GM19463 (cell line): ENCODE data around the gene AKR1C1.
"Not testable (repeated sequence)": the region's sequence is repeated elsewhere in the genome, so short reads cannot be mapped to it uniquely, and the experiment has no call there.

Experiments
- ATAC-seq: cut with Tn5 transposase; IDR thresholded peaks from one replicate; pipeline ENCODE4 v1.9.1; 2021; ENCODE audit warnings: mild to moderate bottlenecking, moderate library complexity; ENCODE audit not compliant: unreplicated experiment

The AKR1C1 gene

GRCh38 chr10:4981722-4982471, 18.7 kb downstream of the AKR1C1 start:
- no peak for ATAC-seq

DNA sequence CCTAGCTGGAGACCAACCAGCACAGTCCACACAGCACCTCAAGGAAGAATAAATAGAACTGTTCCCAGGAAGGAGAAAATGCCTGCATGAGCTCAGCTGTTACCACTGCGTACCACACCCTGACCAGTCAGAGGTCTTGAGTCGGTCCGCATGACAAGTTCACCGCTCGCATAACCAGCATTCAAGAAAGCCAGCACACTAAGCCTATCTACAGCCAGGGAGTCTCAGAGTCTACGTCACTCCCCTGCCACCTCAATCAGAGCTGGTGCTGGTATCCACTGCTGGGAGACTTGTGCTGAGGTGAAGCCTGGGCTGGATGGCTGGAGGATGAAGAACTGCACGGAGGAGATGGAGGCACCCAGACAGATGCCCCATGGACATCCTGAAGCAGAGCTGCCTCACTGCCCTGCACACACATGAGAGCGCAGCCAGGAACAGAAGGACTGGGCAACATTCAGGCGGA, 19.6 kb downstream of the AKR1C1 start:
- no peak for ATAC-seq

DNA sequence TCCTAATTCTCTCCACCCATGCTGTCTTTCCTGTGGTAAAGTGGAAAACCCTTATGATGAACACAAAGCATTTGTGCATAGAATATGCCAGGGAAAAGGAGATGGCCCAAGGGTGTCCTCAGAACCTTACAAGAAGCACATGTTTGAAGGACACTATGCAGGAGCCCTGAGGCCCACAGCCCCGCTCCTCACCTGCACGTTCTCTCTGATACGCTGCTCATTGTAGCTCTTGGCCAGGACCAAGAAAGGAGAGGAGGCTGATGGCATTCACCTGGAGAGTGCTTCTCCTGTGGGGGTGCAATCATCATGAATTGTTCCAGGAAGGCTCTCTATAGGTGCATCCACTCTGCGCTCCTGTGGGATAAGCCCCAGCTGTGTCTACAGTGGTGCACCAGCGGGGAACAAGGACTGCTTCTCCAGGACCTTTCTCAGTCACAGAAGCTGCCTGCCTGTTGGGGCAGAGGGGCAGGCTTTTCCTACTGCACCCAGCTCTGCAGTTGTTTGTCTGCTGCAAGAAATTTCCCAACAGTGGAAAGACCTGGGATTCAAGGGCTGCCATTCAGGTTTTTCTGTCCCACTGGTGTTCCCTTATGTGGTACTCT, 20.5 kb downstream of the AKR1C1 start:
- no peak for ATAC-seq

- no peak for ATAC-seq
Measured at GRCh38 chr10:4984223-4984622, 21.0 kb downstream of the AKR1C1 start.

DNA sequence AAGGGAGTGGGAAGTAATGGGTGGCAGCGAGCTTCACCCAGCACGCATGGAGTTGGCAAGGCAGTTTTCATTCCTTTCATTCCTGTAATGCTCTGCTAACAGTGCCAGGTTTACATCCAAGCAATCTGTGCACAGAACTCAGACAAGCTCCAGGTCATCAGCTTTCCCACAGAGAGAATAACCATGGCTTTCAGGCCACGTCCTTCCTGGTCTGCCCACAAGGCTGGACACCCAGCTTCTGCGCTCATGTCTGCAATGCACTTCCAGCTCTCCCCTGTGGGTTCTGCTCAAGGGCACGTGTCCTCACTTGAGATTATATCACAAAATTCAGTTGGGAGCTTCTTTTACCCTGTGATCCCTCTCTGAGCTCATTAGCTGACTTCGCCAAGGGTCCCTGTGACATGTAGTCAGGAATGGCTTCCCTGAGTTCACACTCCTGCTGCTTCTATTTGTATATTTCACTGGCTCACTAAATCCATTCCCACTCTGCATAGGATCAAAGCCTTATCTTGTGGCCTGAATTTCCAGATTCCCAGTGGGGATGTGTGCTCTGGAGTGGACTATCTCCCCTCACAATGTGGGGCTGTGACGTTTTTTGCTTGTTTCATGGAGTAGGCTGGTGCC, 21.9 kb downstream of the AKR1C1 start:
- ATAC-seq, result no peak

- not testable (repeated sequence) for ATAC-seq
Measured at GRCh38 chr10:4988000-4988641, 24.9 kb downstream of the AKR1C1 start.

DNA sequence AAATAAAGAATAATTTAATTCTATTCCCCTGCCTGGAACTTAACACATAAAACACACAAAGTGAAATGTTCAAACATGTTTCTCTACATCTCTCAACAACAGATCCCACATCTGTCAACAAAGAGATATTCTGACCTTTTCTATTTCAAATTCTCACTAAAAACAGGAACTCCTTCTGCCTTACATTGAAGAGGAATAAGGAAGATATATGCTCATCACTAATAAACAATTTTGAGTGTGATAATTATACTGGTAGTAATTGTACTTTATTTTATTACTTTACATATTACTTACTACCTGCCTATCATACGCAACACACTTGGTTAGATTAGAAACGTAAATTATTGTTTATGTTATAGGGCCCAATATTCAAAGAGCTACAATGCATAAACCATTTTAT, 27.0 kb downstream of the AKR1C1 start:
- no peak for ATAC-seq

- ATAC-seq, result not testable (repeated sequence)
Measured at GRCh38 chr10:4991463-4991862, 28.2 kb downstream of the AKR1C1 start.

DNA sequence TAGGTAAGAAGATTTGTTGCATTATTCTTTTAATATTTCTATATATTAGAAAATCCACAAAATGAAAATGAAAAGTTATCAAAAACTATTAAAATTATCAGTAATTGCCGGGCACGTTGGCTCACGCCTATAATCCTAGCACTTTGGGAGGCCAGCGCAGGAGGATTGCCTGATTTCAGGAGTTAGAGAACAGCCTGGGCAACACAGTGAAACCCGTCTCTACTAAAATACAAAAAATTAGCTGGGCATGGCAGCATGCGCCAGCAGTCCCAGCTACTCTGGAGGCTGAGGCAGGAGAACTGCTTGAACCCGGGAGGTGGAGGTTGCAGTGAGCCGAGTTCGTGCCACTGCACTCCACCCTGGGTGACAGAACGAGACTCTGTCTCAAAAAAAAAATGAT, 29.3 kb downstream of the AKR1C1 start:
- ATAC-seq, result not testable (repeated sequence)

- ATAC-seq, result not testable (repeated sequence)
Measured at GRCh38 chr10:4994260-4994659, 31.0 kb downstream of the AKR1C1 start.

DNA sequence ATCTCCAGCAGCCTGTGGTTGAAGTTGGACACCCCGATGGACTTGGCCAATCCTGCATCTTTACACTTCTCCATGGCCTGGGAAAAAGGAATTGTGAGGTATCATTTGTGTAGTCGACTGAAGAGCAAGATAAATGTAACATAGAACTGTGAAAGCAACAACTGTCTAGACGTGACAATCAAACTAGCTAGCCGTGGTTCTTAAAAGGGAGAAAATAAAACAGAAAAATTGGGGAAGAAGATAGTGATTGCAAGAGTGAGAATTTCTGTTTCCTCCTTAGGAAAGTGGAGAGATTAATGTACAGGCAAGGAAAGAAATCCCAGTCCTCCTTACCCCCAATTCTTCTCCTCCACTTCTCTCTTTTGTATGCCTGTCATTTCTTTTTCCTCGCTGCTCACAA, 35.5 kb downstream of the AKR1C1 start:
- ATAC-seq, result no peak

GRCh38 chr10:5002013-5002727, 39.0 kb downstream of the AKR1C1 start:
- no peak for ATAC-seq

DNA sequence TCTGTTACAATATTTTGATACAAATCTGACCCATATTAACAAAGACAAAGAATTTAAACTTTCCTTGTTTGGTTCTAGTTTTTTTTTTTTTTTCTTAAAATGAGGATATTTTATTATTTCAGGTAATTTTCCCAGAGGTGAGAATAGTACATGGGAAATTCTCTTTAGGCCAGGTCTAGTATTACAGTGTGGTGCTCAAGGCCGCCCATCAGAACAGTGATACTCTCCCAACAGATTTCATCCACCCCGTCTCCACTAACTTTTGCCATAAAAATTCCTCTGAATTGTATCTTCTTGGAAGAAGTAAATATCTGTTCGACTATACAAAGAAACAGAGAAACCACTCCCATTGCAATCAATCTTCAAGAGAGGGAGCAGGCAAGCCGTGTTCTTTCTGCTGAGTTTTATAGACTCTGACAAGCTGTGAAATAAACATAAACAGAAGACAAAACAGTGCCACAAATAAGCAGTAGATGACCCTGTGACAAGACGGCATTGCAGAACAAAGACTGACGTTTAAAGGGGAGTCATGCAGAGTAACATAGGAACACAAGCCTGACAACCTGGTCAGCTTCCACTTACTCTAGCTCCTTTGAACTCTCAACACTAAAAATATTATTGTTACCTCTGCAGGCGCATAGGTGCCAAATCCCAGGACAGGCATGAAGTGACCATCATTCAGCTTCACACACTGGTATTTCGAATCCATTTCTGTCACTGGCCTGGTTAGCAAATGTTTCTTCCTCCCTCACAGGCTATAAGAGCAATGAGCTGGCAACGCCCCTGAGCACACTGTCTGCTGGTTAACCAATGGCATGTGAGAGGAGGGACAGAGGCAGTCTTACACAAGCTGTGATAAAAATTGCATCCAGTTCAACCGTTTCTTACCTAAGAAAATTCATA, 40.2 kb downstream of the AKR1C1 start, which contains the start of gene AKR1C2:
TSS of gene AKR1C2 (minus strand) at position 731 of the 903 bp plus-strand sequence. CDS start at position 709, 22 bp downstream.
- ATAC-seq, result not testable (repeated sequence)

DNA sequence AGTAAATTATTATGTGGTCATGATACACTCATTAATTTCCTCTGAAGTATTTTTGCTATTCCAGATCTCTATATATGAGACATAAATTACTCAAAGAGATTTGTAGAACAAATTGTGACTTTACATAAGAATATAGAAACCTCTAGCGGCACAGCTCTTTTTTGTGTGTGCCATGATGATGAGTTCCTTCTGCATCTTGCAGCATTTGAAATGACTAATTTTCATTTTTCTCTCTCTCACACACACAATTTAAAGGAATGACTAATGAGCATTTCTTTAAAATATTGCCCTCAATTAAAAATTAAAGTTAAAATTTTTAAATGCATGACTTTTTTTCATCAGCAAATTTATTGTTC, 40.8 kb downstream of the AKR1C1 start:
- not testable (repeated sequence) for ATAC-seq

- ATAC-seq, result not testable (repeated sequence)
Measured at GRCh38 chr10:5004501-5004900, 41.3 kb downstream of the AKR1C1 start.

- ATAC-seq, result not testable (repeated sequence)
Measured at GRCh38 chr10:5008857-5009548, 45.8 kb downstream of the AKR1C1 start.

- not testable (repeated sequence) for ATAC-seq
Measured at GRCh38 chr10:5010043-5010442, 46.8 kb downstream of the AKR1C1 start.

DNA sequence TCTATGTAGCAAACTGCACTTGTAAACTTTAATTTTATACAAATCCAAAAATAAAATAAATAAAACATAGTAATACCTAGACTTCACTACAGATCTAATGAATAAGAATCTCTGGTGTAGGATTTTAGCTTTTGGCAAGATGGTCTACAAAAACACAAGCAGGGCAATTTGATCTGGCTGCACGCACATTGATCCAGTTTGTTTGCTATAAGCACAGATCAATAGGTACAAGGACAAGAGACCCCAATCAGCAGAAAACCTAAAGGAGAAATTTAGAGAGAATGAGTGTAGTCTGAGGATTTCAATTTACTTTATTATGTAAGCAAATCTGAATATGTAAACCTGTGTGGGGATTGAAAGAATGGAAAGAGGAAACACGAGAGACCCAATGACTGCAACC, 48.2 kb downstream of the AKR1C1 start:
- not testable (repeated sequence) for ATAC-seq

DNA sequence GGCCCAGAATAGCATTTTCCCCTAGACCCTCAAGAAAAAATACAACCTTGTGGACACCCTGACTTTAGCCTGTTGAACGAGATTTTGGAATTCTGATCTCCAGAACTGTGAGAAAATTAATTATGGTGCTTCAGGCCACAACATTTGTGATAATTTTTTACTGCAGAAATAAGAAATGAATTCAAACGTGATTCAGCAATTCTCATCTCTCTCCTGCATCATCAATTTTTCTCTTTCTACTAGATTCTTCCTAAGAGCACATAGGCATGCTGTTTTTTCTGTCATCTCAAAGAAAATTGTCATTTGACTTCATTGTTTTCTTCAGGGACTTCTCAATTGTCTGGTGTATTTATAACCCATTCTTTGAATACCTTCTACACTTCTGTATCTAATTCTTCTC, 49.4 kb downstream of the AKR1C1 start:
- ATAC-seq, result no peak
